ENCODE results near the gene RIOK1.
"Not testable (repeated sequence)": the region's sequence is repeated elsewhere in the genome, so short reads cannot be mapped to it uniquely, and the experiment has no call there.

RIOK1 gene

DNA sequence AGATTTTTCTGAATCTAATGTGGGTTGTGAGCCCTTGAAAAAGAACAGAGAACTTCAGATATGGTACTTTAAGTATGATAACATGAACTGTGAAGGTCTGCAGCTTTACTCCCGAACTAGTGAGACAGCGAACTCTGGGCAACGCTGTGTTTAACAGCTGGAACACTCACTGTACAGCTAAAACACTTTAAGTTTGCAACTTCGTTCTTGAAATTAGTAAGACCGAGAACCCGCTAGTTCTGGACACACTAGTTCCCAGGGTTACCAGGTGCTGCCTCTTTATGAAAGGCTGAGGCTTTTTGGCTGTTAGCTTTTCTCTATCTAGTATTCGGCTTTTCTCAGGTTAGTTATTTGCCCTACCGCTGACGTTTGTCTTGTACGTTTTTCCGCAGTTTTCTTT lies 52.9 kb downstream of the RIOK1 start:
- no peak for DNase-seq

DNA sequence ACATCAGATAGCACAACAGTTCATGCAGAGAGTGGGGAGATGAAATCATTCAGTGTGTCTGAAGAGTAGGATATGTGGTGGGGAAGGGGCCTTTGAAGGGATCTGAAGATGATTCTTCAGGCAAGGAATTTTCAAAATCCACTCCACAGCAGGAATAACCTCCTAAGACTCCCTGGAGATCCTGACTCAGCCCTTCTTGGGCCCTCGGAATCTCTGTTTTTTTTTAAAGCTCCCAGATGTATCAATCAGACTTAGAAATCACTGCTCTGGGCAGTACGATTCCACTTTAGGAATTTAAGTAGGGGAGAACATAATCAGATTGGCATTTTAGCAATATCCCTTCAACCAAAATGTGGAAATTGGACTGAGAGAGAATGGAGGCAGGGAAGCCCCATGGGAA lies 55.5 kb downstream of the RIOK1 start:
- no peak for DNase-seq

DNA sequence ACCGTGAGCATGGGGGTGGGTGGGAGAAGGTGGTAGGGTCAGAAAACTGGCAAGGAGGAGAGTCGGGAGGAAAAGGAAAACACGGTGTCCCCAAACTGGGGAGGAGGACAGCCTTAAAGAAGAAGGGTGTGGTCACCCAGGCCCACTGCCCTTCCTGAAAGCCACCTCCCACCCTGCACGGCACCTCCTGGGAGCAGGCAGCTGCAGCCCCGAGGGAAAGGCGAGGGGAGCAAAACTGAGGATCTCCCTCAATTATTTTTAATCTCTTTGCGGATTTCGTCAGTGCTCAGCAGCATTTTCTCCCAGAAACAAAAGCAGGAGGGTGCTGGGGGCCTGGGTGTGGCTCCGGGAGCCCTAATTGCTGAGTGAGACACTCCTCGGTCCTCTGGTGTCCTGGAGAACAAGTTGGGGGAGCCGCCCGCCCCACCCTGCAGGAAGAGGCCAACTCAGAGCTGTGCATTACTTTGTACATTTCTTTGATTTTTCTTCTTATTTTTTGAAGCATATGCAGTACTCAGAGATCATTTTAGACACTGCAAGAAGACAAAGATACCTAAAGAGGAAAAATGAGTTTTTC lies 56.4 kb downstream of the RIOK1 start:
- no peak for DNase-seq

DNA sequence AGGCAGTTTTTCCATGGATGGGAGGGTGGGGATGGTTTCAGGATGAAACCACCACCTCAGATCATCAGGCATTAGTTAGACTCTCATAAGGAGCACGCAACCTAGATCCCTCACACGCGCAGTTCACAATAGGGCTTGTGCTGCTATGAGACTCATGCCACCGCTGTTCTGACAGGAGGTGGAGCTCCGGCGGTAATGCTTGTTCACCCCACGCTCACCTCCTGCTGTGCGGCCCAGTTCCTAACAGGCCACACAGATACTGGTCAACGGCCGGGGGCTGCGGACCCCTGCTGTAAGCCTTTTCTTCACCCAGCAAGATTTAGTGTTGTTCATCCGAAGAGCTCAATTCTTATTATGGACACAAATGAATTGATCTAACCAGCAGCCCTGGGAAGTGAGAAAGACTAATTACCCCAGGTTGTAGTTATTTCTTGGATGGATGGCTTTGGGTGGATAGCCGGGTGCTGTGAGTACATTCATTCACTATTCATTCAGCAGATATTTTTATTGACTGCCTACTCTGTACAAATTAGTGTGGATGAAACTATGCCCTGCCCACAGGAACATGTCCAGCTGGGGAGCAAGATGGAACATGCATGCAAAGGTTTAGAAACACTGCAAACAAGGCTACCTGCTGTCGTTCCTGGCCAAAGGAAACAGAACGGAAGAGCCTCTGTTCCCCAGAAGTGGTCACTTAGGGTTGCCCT lies 57.2 kb downstream of the RIOK1 start:
- DNase-seq, result no peak

DNA sequence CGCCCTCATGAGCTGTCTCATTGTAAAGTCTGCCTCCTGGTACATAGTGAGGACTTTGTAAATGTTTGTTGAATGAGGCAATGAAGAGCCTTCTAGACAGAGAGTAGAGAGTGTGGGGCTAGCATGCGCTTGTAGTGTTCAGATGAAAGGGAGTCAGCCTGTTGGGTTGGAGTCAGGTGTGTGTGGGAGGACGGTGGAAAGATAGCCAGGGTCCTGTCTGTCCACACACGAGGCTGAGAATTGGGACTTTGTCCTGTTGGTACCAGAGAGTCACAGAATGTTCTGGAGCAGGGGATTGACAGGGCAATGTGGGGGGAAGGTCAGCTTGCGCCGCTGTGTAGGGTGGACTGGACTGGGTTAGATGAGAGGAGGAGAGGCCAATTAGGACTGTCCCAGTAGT lies 58.6 kb downstream of the RIOK1 start:
- DNase-seq, result no peak

DNA sequence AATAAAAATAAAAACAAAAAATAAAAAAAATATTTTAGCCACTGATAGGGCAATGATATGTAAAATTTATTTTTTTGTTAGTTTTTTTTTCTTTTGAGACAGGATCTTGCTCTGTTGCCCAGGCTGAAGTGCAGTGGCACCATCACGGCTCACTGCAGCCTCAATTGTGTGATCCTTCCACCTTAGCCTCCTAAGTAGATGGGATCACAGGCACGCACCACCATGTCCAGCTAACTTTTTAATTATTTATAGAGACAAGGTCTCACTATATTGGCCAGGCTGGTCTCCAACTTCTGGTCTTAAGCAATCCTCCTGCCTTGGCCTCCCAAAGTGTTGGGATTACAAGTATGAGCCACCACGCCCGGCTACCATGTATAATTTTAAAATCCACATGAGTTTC lies 59.4 kb downstream of the RIOK1 start:
- no peak for DNase-seq

DNA sequence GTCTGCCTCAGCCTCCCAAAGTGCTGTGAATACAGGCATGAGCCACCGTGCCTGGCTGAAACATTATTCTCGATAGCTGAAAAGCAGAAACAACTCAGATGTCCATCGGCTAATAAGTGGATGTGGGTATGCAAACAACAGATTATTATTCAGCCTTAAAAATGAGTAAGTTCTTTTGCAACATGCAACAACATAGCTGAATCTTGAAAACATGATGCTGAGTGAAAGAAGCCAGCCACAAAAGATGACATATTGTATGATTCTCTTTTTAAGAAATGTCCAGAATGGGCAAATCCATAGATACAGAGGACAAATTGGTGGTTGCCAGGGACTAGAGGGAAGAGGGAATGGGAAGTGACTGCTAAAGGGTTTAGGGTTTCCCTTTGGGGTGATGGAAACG lies 61.7 kb downstream of the RIOK1 start:
- no peak for DNase-seq

DNA sequence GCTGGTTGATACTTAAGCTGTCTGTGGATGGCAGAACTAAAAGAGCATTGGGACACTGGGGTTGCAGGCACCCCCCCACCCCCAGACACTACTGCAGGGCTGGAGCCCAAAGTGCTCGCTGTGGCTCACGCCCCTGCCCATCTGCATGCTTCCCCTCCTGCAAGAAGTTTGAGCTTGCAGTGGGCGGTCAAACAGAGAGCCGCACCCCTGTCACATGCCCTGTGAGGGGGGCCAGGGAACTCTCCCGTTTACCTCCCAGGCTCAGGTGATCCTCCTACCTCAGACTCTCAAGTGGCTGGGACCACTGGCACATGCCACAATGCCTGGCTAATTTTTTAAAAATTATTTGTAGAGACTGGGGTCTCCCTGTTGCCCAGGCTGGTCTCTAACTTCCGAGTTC lies 63.3 kb downstream of the RIOK1 start:
- no peak for DNase-seq

DNA sequence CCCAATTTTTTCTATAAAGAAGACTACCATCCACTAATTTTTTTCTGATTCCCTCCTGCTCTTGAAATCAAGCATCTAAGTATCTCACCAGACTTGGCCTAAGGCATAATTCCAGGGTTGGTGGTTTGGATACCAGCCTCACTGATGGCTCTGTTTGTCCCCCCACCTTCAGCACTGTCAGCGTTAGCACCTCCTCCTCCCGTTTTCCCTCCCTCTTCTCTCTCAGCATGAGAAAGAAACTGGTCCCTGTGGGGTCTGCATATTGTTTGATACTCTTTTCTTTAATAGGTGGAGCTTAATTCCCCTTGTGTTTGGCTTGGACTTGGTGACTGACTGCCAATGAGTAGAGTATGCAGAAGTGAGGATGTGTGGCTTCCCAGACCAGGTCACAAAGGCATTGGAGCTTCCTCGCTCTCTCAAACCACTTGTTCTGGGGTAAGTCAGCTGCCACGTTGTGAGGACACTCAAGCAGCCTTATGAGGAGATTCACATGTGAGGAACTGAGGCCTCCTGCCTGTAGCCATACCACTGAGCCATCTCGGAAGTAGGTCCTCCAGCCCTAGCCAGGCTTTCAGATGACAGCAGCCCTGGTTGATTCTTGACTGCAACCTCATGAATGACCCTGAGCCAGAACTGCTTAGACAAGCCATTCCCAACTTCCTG lies 65.2 kb downstream of the RIOK1 start:
- DNase-seq, result no peak

DNA sequence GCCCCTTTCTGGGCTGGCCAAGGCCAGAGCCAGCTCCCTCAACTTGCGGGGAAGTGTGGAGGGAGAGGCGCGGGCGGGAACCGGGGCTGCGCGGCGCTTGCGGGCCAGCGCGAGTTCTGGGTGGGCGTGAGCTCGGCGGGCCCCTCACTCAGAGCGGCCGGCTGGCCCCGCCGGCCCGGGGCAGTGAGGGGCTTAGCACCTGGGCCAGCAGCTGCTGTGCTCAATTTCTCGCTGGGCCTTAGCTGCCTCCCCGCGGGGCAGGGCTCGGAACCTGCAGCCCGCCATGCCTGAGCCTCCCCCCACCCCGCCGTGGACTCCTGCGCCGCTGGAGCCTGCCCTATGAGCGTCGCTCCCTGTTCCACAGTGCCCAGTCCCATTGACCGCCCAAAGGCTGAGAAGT lies 66.7 kb downstream of the RIOK1 start:
- not testable (repeated sequence) for DNase-seq

DNA sequence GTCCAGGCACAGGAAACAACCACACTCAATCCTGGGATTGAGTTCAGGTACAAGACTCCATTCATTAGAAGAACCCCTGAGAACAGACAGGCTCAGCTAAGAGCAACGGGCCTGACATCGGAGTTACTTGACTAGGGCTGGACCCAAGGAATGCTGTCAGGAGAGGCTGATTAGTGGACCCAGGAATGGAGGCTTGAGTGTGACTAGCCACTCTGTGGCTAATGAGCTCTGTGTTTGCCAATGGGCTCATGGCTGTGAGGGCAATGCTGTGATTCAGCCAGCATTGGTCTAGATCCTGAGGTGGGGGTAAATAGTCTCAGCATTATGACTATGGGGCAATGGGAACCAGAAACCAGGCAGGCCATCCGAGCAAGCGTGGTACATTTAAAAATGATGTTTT lies 71.8 kb downstream of the RIOK1 start:
- no peak for DNase-seq

DNA sequence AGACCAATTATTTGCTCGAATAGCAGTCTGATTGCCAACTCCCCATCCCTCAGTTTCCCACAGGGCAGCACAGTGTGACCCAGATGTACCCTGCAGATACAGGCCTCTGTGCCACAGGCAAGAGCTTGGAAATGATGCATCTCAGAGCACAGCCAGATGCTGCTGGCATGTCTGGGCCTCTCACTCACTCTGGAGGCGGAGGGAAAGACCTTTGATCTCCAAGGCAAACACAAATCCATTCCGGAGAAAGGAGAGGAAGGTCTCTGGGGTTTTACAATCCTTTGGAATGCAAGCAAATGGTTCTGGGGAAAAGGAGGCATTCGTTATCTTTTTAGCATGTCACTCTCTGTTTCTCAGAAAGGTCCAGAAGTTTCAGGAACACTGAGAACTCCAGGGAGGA lies 74.2 kb downstream of the RIOK1 start:
- no peak for DNase-seq

DNA sequence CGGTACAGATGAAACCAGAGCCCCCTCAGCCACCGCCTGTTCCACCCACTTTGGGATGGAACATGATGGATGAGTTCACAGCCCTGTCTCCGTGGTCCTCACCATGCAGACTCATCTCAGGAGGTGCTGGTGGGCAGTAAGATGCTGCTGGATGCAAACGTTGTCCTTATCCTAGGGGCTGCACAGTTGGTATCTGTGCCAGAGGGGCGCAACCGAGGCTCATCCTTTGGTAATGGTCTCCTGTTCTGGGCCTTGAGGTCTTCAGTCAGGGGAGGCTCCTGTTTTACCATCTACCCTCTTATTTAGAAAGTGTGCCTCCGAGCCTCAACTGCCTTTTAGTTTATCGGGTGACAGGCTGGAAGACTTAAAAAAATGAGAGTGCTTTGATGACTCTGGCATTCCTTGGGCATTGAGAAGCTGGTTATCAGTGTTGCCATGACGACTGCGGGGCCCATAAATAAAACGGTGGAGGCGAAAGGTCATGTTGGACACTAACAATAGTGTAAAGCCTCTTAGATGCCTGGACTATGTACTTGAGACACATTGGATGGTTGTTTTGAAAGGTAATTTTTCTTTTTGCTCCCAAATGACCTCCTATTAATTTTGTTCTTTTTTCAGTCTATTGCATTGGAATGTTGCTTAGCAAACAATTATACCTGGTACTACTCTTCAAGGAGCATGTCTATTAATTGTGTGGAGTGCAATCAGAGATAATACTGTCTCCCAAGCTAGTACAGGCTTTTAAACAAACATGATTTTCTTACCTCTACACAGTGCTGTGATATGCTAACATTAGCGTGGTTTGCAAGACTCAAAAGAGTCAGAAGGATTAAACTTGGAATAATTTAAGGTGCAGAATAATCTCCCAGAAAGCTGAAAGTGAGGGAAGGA lies 77.6 kb downstream of the RIOK1 start:
- DNase-seq, result no peak
